DLD1 (cell line): Measurements from ENCODE around the gene CTSC.
"Not testable (repeated sequence)": the region's sequence is repeated elsewhere in the genome, so short reads cannot be mapped to it uniquely, and the experiment has no call there.

Source experiments
- in situ Hi-C: cut with HindIII; loops from 2 replicates; pipeline ENCODE4 v1.10.0; 2017; ENCODE audit warnings: low sequenced_read_pairs

Gene CTSC

DNA sequence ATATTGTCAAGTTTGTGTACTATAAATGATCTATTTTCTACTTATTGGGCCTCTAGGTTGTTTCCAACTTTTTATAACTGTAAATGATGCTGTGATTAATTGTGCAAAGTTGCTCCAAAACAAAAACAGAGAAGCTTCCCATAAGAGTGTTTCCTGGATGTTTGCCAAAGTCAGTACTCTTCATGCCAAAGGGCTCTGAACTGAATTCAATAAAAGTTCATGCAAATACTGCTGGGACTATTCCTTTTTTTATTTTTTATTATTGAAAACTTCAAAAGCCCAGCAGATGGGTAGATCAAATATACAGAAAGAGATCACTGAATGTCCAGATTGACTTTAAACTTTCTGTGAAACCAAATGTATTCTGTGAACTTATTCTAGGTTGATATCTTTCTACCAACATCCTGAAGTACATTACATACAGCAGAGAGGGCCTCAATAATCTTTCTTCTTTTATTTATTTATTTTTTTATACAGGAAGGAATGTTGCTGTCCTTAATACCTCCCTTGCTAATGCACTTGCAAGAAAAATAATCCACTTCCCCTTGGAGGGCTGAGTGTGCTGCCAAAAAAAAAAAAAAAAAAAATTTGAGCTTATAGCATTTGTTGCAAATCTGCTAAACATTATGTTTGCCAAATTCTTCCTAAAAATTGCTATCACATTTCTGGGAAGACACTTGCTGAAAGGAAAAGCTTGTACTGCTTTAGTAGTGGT, 53.0 kb downstream of the CTSC start:
- in situ Hi-C loops: no loop called here

DNA sequence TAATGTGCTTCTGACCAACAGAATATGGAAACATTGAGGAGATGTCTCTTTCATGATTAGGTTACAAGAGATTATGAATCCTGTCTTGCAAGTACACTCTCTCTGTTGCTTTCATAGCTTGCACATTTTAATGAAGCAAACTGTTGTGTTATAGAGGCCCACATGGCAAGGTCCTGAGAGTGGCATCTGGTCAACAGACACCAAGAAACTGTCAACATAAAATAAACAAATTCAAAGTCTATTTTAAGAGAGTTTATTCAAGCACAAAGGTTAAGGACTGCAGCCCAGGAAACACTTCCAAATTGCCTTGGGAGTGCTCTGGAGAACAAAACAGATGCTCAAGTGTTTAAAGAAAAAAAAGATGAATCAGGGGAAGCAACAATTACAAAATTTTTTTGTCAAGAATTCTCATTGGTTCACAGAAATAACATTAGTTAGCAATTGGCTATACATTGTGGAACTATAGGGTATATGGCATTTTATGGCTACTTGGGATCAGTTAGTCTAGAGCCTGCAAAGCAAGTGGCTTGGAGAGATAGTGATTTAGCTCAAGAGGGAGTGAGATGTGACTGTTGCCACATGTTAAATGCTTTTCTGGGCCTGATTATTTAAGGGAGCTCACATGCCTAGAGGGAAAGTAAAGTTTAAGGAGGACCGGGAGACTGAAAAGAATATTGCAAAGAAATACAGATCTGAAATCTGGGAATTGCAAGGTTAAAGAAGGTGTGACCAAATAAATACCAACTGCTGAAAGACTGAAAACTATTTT, 54.6 kb downstream of the CTSC start:
- in situ Hi-C loops: no loop called here

DNA sequence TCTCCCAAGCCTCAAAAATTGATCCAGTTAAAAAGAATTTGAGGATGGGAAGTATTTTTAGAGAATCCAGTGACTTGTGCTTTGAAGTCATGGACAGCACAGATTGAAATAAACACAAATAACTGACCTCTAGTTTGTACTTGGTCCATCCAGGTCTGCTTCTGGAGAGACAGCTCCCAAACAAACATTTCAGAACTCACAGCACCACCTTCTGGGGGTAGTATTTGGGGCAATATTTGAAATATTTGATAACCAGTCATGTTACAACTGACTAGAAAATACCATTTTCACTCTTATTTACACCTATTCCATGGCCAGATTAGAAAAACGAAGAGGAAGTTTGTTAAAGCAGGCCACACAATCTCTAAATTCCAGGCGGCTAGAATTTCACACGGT, 56.2 kb downstream of the CTSC start:
- in situ Hi-C loops: no loop called here

DNA sequence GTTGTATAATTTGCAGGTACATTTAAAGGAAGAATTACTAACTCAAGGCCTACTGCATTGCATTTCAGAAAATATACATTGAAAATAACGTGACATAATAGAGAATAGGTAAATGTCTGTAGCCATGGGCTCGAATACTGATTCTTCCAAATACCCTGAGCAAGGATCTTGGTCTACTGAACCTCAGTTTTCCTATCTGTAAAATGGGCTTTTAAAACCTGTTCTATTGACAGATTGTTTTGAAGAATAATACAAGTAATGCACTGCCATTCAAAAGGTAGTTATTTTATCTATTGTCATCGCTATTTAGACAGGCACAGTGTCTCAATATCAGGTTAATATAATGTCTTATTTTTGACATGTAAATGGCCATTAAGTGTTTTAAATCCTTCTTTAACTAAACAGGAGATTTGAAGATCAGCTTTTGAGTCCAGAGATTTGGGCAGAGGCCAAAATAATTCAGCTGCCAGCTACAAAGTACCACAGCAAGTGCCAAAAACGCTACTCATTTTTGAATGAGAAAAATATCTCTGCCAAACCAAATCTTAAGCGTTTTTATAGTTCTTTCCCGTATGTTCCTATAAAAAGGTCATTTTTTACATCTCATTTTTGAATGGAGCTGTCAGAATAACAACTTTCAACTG, 56.7 kb downstream of the CTSC start:
- in situ Hi-C loops: no loop called here

DNA sequence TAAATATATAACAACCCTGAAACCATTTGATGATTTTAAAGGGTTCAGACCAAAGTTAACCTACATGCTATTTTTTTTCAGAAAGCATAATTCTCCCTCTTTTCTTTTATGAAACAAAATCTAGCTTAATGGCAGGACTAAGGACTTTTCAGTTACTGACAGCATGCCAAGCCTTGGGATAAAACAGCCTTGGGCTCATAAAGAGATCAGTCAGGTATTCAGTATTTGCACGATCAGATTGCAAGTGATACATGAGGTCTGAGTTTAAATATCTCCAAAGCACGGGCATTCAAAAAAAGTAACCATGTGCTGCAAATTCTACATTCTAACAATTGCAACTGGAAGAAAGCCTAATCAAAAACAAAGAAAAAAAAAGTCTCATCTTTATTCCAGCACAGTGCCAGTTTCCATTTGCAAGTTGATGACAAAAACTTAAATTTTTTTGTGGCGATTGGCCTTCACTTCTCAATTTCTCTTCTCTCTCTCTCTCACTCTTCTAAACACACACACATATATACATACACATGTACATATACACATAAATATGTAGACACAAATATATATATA, 60.1 kb downstream of the CTSC start:
- in situ Hi-C loops: no loop called here

DNA sequence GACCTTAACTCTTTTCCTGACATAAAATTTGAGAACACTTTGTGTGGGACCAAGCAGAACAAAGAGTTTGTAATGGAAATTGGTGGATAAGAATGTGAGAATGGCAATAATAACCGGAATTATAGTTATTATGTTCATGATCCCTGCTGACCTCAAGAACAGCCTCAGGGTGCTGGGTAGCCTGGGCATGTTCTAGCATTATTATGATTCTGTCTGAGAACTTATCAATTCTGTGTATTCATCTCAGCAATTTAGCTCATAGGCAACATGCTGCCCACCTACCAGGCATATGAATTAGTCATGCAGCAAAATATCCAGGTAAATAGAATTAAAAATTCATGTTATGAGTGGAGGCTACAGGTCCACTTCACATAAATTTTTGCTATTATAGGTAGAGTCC, 61.9 kb downstream of the CTSC start:
- in situ Hi-C loops: no loop called here

DNA sequence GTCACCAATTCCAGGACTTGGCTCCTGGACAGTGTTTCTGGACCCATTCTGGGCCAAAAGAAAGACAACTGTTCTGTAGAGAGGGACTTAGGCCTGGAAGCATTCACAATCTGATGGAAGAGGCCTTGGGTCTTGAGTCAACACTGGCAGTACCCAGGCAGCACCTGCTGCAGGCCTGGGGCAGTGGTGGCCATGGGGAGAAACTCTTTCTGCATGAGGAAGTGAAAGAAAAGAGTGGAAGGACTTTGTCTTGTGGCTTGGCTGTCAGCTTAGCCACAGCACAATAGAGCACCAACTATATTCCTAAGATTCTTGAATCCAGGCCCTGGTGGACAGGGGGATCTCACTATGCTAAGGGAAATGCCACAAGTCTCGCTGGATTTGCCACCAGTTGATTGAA, 70.6 kb downstream of the CTSC start:
- in situ Hi-C loops: no loop called here

DNA sequence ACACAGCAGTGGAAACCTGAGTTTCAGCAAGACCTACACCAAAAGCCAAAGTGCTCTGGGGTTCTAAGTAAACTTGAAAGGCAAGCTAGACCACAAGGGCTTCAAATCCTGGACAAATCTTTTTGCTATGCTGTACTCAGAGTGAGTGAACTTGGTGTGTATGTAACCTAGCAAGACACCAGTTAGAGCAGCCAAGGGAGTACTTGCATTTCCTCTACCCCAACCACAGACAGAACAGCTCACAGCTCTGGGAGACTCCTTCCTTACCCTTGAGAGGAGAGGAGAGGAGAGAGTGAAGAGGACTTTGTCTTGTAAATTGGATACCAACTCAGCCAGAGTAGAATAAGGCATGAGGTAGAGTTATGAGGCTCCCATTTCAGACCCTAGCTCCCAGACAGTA, 71.4 kb downstream of the CTSC start:
- in situ Hi-C loops: no loop called here

DNA sequence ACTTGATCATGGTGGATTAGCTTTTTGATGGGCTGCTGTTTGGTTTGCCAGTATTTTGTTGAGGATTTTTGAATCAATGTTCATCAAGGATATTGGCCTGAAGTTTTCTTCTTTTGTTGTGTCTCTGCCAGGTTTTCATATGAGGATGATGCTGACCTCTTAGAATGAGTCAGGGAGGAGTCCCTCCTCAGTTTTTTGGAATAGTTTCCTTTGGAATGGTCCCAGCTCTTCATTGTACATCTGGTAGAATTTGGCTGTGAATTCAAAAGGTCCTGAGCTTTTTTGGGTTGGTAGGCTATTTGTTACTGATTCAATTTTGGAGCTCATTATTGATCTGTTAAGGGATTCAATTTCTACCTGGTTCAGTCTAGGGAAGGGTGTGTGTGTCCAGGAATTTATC, 78.1 kb downstream of the CTSC start:
- in situ Hi-C loops: no loop called here

DNA sequence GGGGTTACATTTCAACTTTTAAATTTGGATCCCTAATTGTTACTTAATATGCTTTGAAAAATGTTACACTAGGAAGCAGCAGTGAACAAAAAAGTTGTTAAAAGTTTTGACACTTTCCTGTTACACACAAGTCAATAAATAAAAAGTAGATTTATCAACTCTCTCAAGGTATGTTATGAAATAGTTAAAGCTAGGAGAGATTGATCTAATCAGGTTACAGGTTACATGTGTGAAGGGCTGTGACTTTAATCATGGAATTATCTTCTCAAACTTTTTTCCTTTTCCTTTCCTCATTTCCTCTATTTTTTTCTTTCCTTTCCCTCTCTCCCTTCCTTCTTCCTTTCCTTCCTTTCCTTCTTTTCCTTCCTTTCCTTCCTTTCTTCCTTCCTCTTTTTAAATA, 85.3 kb downstream of the CTSC start:
- in situ Hi-C loops: no loop called here

DNA sequence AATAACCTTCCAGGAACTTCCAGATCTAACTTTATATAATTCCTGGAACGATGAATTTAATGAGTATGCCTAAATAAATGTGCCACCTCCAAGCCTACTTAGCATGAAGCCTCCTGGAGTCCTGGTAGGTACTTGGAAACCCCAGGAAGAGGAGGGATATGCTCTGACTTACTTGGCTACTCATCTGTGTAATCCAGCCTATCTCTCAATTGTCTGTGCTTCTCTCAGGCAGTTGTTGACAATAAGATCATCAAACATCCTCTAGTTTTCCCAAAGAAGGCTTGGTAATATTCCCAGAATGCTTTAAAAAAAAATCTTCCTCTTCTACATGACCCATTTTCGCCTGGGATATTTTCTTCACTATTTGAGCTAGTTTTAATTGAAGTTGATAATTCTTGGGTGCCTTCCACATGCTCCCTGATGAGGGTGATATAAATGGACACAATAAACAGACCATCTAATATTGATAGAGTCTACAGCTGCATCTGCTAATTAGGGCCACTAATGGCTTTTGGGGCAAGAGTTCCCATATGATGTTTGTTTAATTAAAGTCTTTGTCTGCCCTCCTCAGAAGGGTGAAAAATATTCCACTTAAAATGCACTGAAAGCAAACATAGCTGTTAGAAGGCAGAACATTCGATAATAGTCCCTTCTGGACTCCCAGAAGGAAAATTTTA, 86.8 kb downstream of the CTSC start:
- in situ Hi-C loops: no loop called here

DNA sequence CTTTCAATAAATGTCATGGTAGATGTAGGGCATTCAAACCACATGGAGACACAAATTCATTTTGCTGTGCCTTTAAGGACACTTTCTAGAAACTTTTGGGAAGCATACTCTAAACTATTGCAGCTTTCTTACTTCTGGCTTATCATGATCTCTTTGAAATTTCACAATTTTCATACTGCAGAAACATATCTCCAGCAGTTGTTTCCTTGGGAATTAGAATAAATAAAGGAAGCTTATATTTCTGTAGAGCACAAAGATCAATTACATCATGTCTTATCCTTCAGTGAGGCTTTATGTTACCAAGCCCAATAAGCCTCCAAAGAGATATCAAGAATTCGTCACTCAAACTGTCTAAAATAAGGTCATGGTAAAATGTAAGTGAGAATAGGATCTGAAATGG, 87.8 kb downstream of the CTSC start:
- in situ Hi-C loops: no loop called here

DNA sequence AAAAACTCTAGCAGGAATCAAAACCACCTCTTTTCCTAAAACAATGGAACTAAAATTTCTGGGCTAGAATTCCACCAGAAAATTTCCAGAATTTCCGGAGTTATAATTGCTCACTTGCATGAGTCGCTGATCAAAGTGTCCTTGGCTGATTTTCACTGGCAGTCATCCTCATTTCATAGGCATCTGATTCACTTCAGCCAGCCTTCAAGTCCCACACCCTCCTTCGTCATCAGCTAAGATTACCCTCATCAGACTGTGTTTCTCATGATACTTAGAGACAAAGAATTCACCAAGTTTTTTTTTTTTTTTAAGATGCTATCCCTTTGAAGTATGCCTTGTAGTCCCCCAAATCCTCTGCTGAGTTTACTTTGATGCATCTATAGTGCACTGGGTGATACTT, 90.8 kb downstream of the CTSC start:
- in situ Hi-C loops: no loop called here

DNA sequence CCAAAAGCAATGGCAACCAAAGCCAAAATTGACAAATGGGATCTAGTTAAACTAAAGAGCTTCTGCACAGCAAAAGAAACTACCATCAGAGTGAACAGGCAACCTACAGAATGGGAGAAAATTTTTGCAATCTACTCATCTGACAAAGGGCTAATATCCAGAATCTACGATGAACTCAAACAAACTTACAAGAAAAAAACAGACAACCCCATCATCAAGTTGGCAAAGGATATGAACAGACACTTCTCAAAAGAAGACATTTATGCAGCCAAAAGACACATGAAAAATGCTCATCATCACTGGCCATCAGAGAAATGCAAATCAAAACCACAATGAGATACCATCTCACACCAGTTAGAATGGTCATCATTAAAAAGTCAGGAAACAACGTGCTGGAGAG, 92.0 kb downstream of the CTSC start:
- in situ Hi-C loops: not testable (repeated sequence)
